A549 (cell line): ENCODE results near the gene ALDH1A1. TPM values are rescaled to one million over a fixed set of nuclear protein-coding genes. Genes with fewer than 3 reads are reported as not detected.

Experiments
- ATAC-seq, 2 experiments: fragments of 200-7000 bp in 1 of 2; fragments of >200 bp in 1 of 2; cut with Nextera tagmentation in 1 of 2; cut with Tn5 transposase in 1 of 2; 3 replicates each; pipeline versions ENCODE4 v1.8.0 to v1.9.1; 2018 to 2020; ENCODE audit warnings: mild to moderate bottlenecking in 1 of 2, moderate library complexity in 1 of 2
- CTCF ChIA-PET: fragments of 300-600 bp; sonication (Branson Sonifier 250); formaldehyde crosslinking; extraction: SDS; loops from one replicate; lab custom pipeline; 2021; ENCODE audit warnings: antibody characterized with exemption, inconsistent platforms; lab: Yijun Ruan, JAX
- POLR2A ChIA-PET: fragments of 350-600 bp; formaldehyde crosslinking; extraction: SDS; loops from one replicate; lab custom pipeline; 2021; ENCODE audit warnings: antibody characterized with exemption, inconsistent platforms; lab: Yijun Ruan, JAX
- DNase-seq, 2 experiments: peaks; one replicate each; pipeline versions ENCODE4 v3.0.0 to v3.0.0-alpha.2; 2011 to 2016; ENCODE audit warnings: low read depth in 1 of 2, low spot score in 1 of 2
- FAIRE-seq: peaks from 2 replicates; lab custom pipeline; 2011; peaks lifted over from hg19 to GRCh38; lab: Jason Lieb, UNC
- H3K27ac ChIP-seq, 2 experiments: fragments of >200 bp; sonication (Bioruptor Twin); formaldehyde crosslinking; 3 replicates each; pipeline ENCODE4 v1.5.1; 2016 to 2017
- H3K4me1 ChIP-seq: fragments of >200 bp; sonication (Bioruptor Twin); formaldehyde crosslinking; 3 replicates; pipeline ENCODE4 v1.6.1; 2016
- H3K4me2 ChIP-seq: fragments of >200 bp; sonication (Bioruptor Twin); formaldehyde crosslinking; 3 replicates; pipeline ENCODE4 v1.6.1; 2016
- H3K4me3 ChIP-seq: fragments of >200 bp; sonication (Bioruptor Twin); formaldehyde crosslinking; 3 replicates; pipeline ENCODE4 v1.5.1; 2016
- H3K9me3 ChIP-seq: fragments of >200 bp; sonication (Bioruptor Twin); formaldehyde crosslinking; 3 replicates; pipeline ENCODE4 v1.6.1; 2016
- BHLHE40 ChIP-seq: IDR thresholded peaks from 2 replicates; pipeline ENCODE4 v1.6.1; 2012; ENCODE audit warnings: low read depth, low read length, inconsistent platforms
- CBX8 ChIP-seq: fragments of 200-600 bp; sonication (generic); IDR thresholded peaks from 2 replicates; pipeline ENCODE4 v1.6.1; 2016
- CEBPB ChIP-seq, 2 experiments: fragments of >200 bp in 1 of 2; sonication (Bioruptor Twin) in 1 of 2; formaldehyde crosslinking in 1 of 2; IDR thresholded peaks; 2 replicates each; pipeline ENCODE4 v1.6.1; 2012 to 2016
- CHD2 ChIP-seq: fragments of 150-350 bp; IDR thresholded peaks from 2 replicates; pipeline ENCODE4 v1.6.1; 2014; ENCODE audit warnings: low read length; ENCODE audit not compliant: partially characterized antibody
- CTCF ChIP-seq: fragments of >200 bp; sonication (Bioruptor Twin); formaldehyde crosslinking; IDR thresholded peaks from 3 replicates; pipeline ENCODE4 v1.5.1; 2016
- EHF ChIP-seq: fragments of 250-450 bp; sonication (Bioruptor Pico); IDR thresholded peaks from 2 replicates; pipeline ENCODE4 v1.5.0; 2020; ENCODE audit warnings: mild to moderate bottlenecking
- ELK1 ChIP-seq: fragments of 150-350 bp; IDR thresholded peaks from 2 replicates; pipeline ENCODE4 v1.6.1; 2014; ENCODE audit warnings: low read depth, mild to moderate bottlenecking, low read length
- ESRRA ChIP-seq: fragments of 150-350 bp; IDR thresholded peaks from 2 replicates; pipeline ENCODE4 v1.6.1; 2014; ENCODE audit warnings: mild to moderate bottlenecking, low read length, borderline replicate concordance
- FOSB ChIP-seq: fragments of 250-450 bp; sonication (Bioruptor Pico); IDR thresholded peaks from 2 replicates; pipeline ENCODE4 v1.5.0; 2020; ENCODE audit warnings: mild to moderate bottlenecking, moderate library complexity
- GATA3 ChIP-seq: IDR thresholded peaks from 2 replicates; pipeline ENCODE4 v1.6.1; 2012; ENCODE audit warnings: borderline replicate concordance
- HEYL ChIP-seq: fragments of 250-450 bp; sonication (Bioruptor Pico); IDR thresholded peaks from 2 replicates; pipeline ENCODE4 v1.8.0; 2021; ENCODE audit warnings: mild to moderate bottlenecking, moderate library complexity
- HOXA7 ChIP-seq: fragments of 250-450 bp; sonication (Bioruptor Pico); IDR thresholded peaks from 2 replicates; pipeline ENCODE4 v1.5.0; 2020; ENCODE audit warnings: mild to moderate bottlenecking, moderate library complexity
- HOXB13 ChIP-seq: fragments of 250-450 bp; sonication (Bioruptor Pico); IDR thresholded peaks from 2 replicates; pipeline ENCODE4 v1.5.0; 2020; ENCODE audit warnings: low read depth, mild to moderate bottlenecking, moderate library complexity
- HOXB5 ChIP-seq: fragments of 250-450 bp; sonication (Bioruptor Pico); IDR thresholded peaks from 2 replicates; pipeline ENCODE4 v1.5.0; 2020; ENCODE audit warnings: mild to moderate bottlenecking, moderate library complexity
- JUNB ChIP-seq: fragments of >200 bp; sonication (Bioruptor Twin); formaldehyde crosslinking; IDR thresholded peaks from 2 replicates; pipeline ENCODE4 v1.6.1; 2016
- MAX ChIP-seq: IDR thresholded peaks from 2 replicates; pipeline ENCODE4 v1.6.1; 2012
- NFE2L2 ChIP-seq: fragments of 150-350 bp; conservative IDR thresholded peaks from 2 replicates; pipeline ENCODE4 v1.6.1; 2014; ENCODE audit warnings: low read length
- NR3C1 ChIP-seq: fragments of >200 bp; sonication (Bioruptor Twin); formaldehyde crosslinking; IDR thresholded peaks from 3 replicates; pipeline ENCODE4 v1.6.1; 2017
- PHF8 ChIP-seq: fragments of 200-600 bp; sonication (generic); IDR thresholded peaks from 2 replicates; pipeline ENCODE4 v1.6.1; 2016; ENCODE audit warnings: low read depth, mild to moderate bottlenecking, antibody characterized with exemption, moderate library complexity, borderline replicate concordance
- RFX5 ChIP-seq: fragments of 450-650 bp; IDR thresholded peaks from 2 replicates; pipeline ENCODE4 v1.7.1; 2014; ENCODE audit warnings: antibody characterized with exemption, mild to moderate bottlenecking, moderate library complexity
- RNF2 ChIP-seq: fragments of 200-600 bp; sonication (generic); IDR thresholded peaks from 2 replicates; pipeline ENCODE4 v1.6.1; 2016; ENCODE audit warnings: low read depth, mild to moderate bottlenecking, antibody characterized with exemption, moderate library complexity, borderline replicate concordance
- TFCP2L1 ChIP-seq: fragments of 250-450 bp; sonication (Bioruptor Pico); IDR thresholded peaks from 2 replicates; pipeline ENCODE4 v1.5.0; 2021; ENCODE audit warnings: mild to moderate bottlenecking
- USF2 ChIP-seq: fragments of 450-650 bp; IDR thresholded peaks from 2 replicates; pipeline ENCODE4 v1.6.1; 2014; ENCODE audit warnings: antibody characterized with exemption
- ZC3H11A ChIP-seq: fragments of 450-650 bp; IDR thresholded peaks from 2 replicates; pipeline ENCODE4 v1.6.1; 2014; ENCODE audit warnings: antibody characterized with exemption, mild to moderate bottlenecking
- ZNF302 ChIP-seq: fragments of 250-450 bp; sonication (Bioruptor Pico); IDR thresholded peaks from 2 replicates; pipeline ENCODE4 v1.9.0; 2021; ENCODE audit warnings: inconsistent platforms, mild to moderate bottlenecking, moderate library complexity
- ZSCAN20 ChIP-seq: fragments of 250-450 bp; sonication (Bioruptor Pico); IDR thresholded peaks from 2 replicates; pipeline ENCODE4 v1.8.0; 2022; ENCODE audit warnings: mild to moderate bottlenecking, moderate library complexity
- polyA plus RNA-seq, 4 experiments: library from polyadenylated mRNA; depleted of rRNA in 3 of 4; stranded (reverse); fragments of >200 nt; fragmentation: RNase III in 1 of 4; extraction: RNeasy Plus Mini Kit Qiagen cat#74134 plus additional on column Dnase treatment in 1 of 4; gene quantifications; 2 replicates in 3 of 4; 3 replicates in 1 of 4; pipeline ENCODE4 v1.2.3, GENCODE V29; 2011 to 2017
- TF ChIP-seq, protein P1 (sequence below): IDR thresholded peaks from 2 replicates; pipeline ENCODE4 v1.6.1; 2012
- TF ChIP-seq, protein P2 (sequence below): fragments of 250-450 bp; sonication (Bioruptor Pico); IDR thresholded peaks from 2 replicates; pipeline ENCODE4 v1.5.0; 2020; ENCODE audit warnings: low read depth, mild to moderate bottlenecking, moderate library complexity

ALDH1A1 gene
- polyA plus RNA-seq, 2 of the 4 experiments (the other 2 are of a cell fraction): 8,617 to 9,987 TPM

- TF ChIP-seq, protein P1, sequence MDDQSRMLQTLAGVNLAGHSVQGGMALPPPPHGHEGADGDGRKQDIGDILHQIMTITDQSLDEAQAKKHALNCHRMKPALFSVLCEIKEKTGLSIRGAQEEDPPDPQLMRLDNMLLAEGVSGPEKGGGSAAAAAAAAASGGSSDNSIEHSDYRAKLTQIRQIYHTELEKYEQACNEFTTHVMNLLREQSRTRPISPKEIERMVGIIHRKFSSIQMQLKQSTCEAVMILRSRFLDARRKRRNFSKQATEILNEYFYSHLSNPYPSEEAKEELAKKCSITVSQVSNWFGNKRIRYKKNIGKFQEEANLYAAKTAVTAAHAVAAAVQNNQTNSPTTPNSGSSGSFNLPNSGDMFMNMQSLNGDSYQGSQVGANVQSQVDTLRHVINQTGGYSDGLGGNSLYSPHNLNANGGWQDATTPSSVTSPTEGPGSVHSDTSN: peak; percentile 72
- TF ChIP-seq CHD2 (no peak), GATA3 (peak; percentile 94; the same call in 1 of the 2 replicates), NR3C1 (no peak), CTCF (no peak), CBX8 (no peak), ESRRA (no peak), BHLHE40 (no peak), PHF8 (no peak), RNF2 (no peak), CEBPB (IDR thresholded peaks at IDR 0.05) (peak; percentile 66 to 84; a peak in 3 of 4 replicates), NFE2L2 (peak; percentile 91)
Measured at GRCh38 chr9:72983512-72984225, 30.8 kb upstream of the ALDH1A1 start (continued).

DNA sequence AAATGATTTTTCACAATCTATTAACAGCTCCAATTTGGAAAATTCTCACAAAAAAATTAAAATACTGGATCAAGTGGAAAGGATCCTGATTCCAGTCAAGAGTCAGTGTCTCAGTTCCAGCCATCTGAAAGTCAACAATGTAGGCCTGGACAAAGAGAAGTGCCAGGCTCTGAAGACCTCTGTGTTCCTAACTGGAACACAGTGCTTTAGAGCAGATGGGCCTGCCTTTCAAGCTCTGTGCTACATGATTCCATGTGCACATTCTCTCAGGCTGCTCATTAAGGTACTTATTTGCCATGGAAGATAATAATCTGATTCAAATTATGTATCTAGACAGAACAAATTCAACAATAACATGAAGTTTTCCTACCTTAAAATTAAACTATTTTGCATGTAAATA lies 30.2 kb upstream of the ALDH1A1 start:
- FAIRE-seq (peak; percentile 59), ATAC-seq (peak in 1 of 2 experiments; percentile 36; a peak in 3 of 6 replicates), DNase-seq (peak in 1 of 2 experiments; percentile 87)
- Histone ChIP-seq H3K9me3 (no peaks in the 10 kb centered on the region), H3K4me3 (no peak overlapping the region), H3K4me2 (peak overlapping the region; percentile 89), H3K4me1 (peaks cover 94% of the 10 kb centered on the region), H3K27ac (peak overlapping the region; percentile 91 to 98)
- CTCF ChIA-PET: interaction anchor here (1.9 to 3.1 kb wide), 2 partner anchors 40 to 52 kb away, joined by 6 to 15 read pairs; no protein-coding TSS in a partner anchor
- TF ChIP-seq MAX (no peak; the same call in 1 of the 2 replicates), NR3C1 (no peak), GATA3 (no peak), ZNF302 (CRISPR knock-in tag) (peak; percentile 60; the same call in 1 of the 2 replicates), ZC3H11A (no peak), JUNB (no peak), RFX5 (0 out of 2 replicates have a peak, but pooled peaks have one; percentile 24), HOXB13 (CRISPR knock-in tag) (peak; percentile 83), USF2 (no peak), HEYL (peak; percentile 60; the same call in 1 of the 2 replicates), FOSB (CRISPR knock-in tag) (no peak), TFCP2L1 (CRISPR knock-in tag) (no peak), CEBPB (IDR thresholded peaks at IDR 0.05) (no peak), HOXB5 (CRISPR knock-in tag) (peak; percentile 45; the same call in 1 of the 2 replicates), EHF (peak; percentile 86), HOXA7 (CRISPR knock-in tag) (peak; percentile 60; the same call in 1 of the 2 replicates), ZSCAN20 (CRISPR knock-in tag) (0 out of 2 replicates have a peak, but pooled peaks have one; percentile 48), ELK1 (no peak)
- TF ChIP-seq, protein P2, sequence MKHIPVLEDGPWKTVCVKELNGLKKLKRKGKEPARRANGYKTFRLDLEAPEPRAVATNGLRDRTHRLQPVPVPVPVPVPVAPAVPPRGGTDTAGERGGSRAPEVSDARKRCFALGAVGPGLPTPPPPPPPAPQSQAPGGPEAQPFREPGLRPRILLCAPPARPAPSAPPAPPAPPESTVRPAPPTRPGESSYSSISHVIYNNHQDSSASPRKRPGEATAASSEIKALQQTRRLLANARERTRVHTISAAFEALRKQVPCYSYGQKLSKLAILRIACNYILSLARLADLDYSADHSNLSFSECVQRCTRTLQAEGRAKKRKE (CRISPR knock-in tag): peak; percentile 94
- POLR2A ChIA-PET: interaction anchor here (0.7 to 2.5 kb wide), 2 partner anchors 31 to 34 kb away, joined by 3 to 34 read pairs; no protein-coding TSS in a partner anchor
